Spleen (tissue), 7 donors: Measurements from ENCODE around the gene EYS.

Experiments used
- POLR2A ChIP-seq, 3 donors: fragments of 450-650 bp; IDR thresholded peaks; one replicate each; pipeline ENCODE4 v1.5.1; 2017; ENCODE audit warnings: antibody characterized with exemption in 3 of 3, mild to moderate bottlenecking in 1 of 3
- POLR2AphosphoS5 ChIP-seq, 3 donors: sonication (generic); formaldehyde crosslinking; IDR thresholded peaks; one replicate each; pipeline ENCODE4 v1.5.1; 2017; ENCODE audit warnings: antibody characterized with exemption in 3 of 3
- TF ChIP-seq, protein P1 (sequence below), 11 experiments: fragments of 200-600 bp in 7 of 11; fragments of 450-650 bp in 4 of 11; sonication (generic) in 4 of 11; IDR thresholded peaks in 8 of 11; conservative IDR thresholded peaks in 3 of 11; 1 replicate in 7 of 11; 2 replicates in 4 of 11; pipeline versions ENCODE4 v1.4.0 to v1.8.0; 2016 to 2021; ENCODE audit warnings: antibody characterized with exemption in 11 of 11, inconsistent platforms in 4 of 11, mild to moderate bottlenecking in 1 of 11
- donor health status: DM: no; HTN: no; CAD: no; lungs with moderate emphysema.
- donor health status: DM: no; HTN: no; CAD: no.
- donor health status: DM: no; HTN: no; CAD: no.

DNA sequence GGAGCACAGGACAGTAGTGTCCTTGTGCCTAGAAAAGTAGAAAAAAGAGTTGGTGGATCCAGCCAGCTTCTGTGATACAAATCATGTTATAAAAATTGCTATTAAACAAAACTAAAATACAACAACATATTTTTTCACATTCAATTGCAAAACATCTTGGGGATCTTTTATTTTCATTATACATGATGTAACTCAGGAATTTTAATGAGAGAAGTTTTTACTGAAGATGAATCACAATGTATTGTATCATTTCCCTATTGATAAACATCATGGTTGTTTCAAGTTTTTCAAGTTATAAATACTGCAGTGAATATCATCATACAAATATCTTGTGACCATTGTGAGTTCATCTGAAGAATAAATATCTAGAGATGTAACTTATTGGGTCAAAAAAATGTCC lies 1463.4 kb downstream of the EYS start:
- TF ChIP-seq POLR2A (IDR thresholded peaks at IDR 0.05) (no peak), POLR2AphosphoS5 (IDR thresholded peaks at IDR 0.05) (no peak)
- TF ChIP-seq, protein P1, sequence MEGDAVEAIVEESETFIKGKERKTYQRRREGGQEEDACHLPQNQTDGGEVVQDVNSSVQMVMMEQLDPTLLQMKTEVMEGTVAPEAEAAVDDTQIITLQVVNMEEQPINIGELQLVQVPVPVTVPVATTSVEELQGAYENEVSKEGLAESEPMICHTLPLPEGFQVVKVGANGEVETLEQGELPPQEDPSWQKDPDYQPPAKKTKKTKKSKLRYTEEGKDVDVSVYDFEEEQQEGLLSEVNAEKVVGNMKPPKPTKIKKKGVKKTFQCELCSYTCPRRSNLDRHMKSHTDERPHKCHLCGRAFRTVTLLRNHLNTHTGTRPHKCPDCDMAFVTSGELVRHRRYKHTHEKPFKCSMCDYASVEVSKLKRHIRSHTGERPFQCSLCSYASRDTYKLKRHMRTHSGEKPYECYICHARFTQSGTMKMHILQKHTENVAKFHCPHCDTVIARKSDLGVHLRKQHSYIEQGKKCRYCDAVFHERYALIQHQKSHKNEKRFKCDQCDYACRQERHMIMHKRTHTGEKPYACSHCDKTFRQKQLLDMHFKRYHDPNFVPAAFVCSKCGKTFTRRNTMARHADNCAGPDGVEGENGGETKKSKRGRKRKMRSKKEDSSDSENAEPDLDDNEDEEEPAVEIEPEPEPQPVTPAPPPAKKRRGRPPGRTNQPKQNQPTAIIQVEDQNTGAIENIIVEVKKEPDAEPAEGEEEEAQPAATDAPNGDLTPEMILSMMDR (IDR thresholded peaks at IDR 0.05 in 8 of 11, conservative IDR thresholded peaks at IDR 0.05 in 3 of 11): no peak
